Neural cell (in vitro differentiated cells): ENCODE data around the gene RAB6A. TPM values are rescaled to one million over a fixed set of nuclear protein-coding genes. Genes with fewer than 3 reads are reported as not detected.

Experiments
- H2AFZ ChIP-seq: fragments of 200-600, 300-800 bp; sonication (generic), shearing (Covaris generic); 2 replicates; pipeline ENCODE4 v1.6.0; 2014; ENCODE audit warnings: low read depth, mild to moderate bottlenecking, antibody characterized with exemption, low read length, moderate library complexity
- H3F3A ChIP-seq: fragments of 200-600 bp; shearing (Covaris generic); 2 replicates; pipeline ENCODE4 v1.6.1; 2016; ENCODE audit warnings: mild to moderate bottlenecking, moderate library complexity, mixed read lengths, antibody characterized with exemption, low read length; ENCODE audit not compliant: insufficient read depth, poor library complexity, severe bottlenecking
- H3K27ac ChIP-seq: fragments of 200-600, 300-800 bp; sonication (generic), shearing (Covaris generic); 2 replicates; pipeline ENCODE4 v1.5.1; 2014; ENCODE audit warnings: mild to moderate bottlenecking, low read length, moderate library complexity
- H3K27me3 ChIP-seq: fragments of 300-800, 200-600 bp; sonication (generic), shearing (Covaris generic); 2 replicates; pipeline ENCODE4 v1.6.0; 2014; ENCODE audit warnings: mild to moderate bottlenecking, low read depth, low read length, moderate library complexity; ENCODE audit not compliant: insufficient read depth
- H3K36me3 ChIP-seq: fragments of 300-800, 200-600 bp; sonication (generic), shearing (Covaris generic); 2 replicates; pipeline ENCODE4 v1.5.1; 2014; ENCODE audit warnings: mild to moderate bottlenecking, antibody characterized with exemption, low read length, moderate library complexity; ENCODE audit not compliant: insufficient read depth
- H3K4me2 ChIP-seq: fragments of 300-800, 200-600 bp; sonication (generic), shearing (Covaris generic); 2 replicates; pipeline ENCODE4 v1.6.0; 2014; ENCODE audit warnings: mild to moderate bottlenecking, low read length
- H3K4me3 ChIP-seq: fragments of 300-800, 200-600 bp; sonication (generic), shearing (Covaris generic); 2 replicates; pipeline ENCODE4 v1.5.1; 2014; ENCODE audit warnings: mild to moderate bottlenecking, low read length, moderate library complexity
- H3K79me2 ChIP-seq: fragments of 200-600 bp; shearing (Covaris generic); replicated peaks from 2 replicates; pipeline ENCODE4 v1.6.0; 2014; ENCODE audit warnings: mild to moderate bottlenecking, low read length, moderate library complexity; ENCODE audit not compliant: insufficient read depth
- H3K9ac ChIP-seq: fragments of 300-800, 200-600 bp; sonication (generic), shearing (Covaris generic); 2 replicates; pipeline ENCODE4 v1.6.1; 2016; ENCODE audit warnings: mild to moderate bottlenecking, low read length, mixed read lengths
- H3K9me2 ChIP-seq: fragments of 200-600 bp; shearing (Covaris generic); 2 replicates; pipeline ENCODE4 v1.6.1; 2016; ENCODE audit warnings: mild to moderate bottlenecking, low read length, mixed read lengths; ENCODE audit not compliant: insufficient read depth
- H3K9me3 ChIP-seq: fragments of 200-600, 300-800 bp; sonication (generic), shearing (Covaris generic); 2 replicates; pipeline ENCODE4 v1.6.1; 2016; ENCODE audit warnings: mild to moderate bottlenecking, mixed run types, low read length, moderate library complexity, mixed read lengths
- H4K20me1 ChIP-seq: fragments of 200-600 bp; shearing (Covaris generic); 2 replicates; pipeline ENCODE4 v1.6.1; 2016; ENCODE audit warnings: mild to moderate bottlenecking, mixed run types; ENCODE audit not compliant: insufficient read depth
- EP300 ChIP-seq: fragments of 450-650 bp; conservative IDR thresholded peaks from 2 replicates; pipeline ENCODE4 v1.6.1; 2014; ENCODE audit warnings: antibody characterized with exemption, mild to moderate bottlenecking, moderate library complexity; ENCODE audit not compliant: poor library complexity, severe bottlenecking
- EZH2 ChIP-seq: fragments of 200-600, 300-800 bp; shearing (Covaris generic), sonication (generic); IDR thresholded peaks from 2 replicates; pipeline ENCODE4 v1.6.1; 2014; ENCODE audit warnings: antibody characterized with exemption, low read length, borderline replicate concordance, mild to moderate bottlenecking; ENCODE audit not compliant: insufficient read depth, poor library complexity, severe bottlenecking
- MXI1 ChIP-seq: fragments of 450-650 bp; conservative IDR thresholded peaks from 2 replicates; pipeline ENCODE4 v1.6.1; 2014; ENCODE audit warnings: antibody characterized with exemption, mild to moderate bottlenecking; ENCODE audit not compliant: poor library complexity, severe bottlenecking
- POLR2AphosphoS5 ChIP-seq: IDR thresholded peaks from 2 replicates; pipeline ENCODE4 v1.6.1; 2012
- RAD21 ChIP-seq: fragments of 450-650 bp; conservative IDR thresholded peaks from 2 replicates; pipeline ENCODE4 v1.6.1; 2014; ENCODE audit warnings: antibody characterized with exemption, mild to moderate bottlenecking, moderate library complexity
- REST ChIP-seq: IDR thresholded peaks from 2 replicates; pipeline ENCODE4 v1.6.1; 2012; ENCODE audit warnings: borderline replicate concordance
- SMC3 ChIP-seq: fragments of 450-650 bp; conservative IDR thresholded peaks from 2 replicates; pipeline ENCODE4 v1.6.1; 2014; ENCODE audit warnings: antibody characterized with exemption, mild to moderate bottlenecking, moderate library complexity; ENCODE audit not compliant: poor library complexity
- TAF1 ChIP-seq: IDR thresholded peaks from 2 replicates; pipeline ENCODE4 v1.6.1; 2012; ENCODE audit warnings: low read depth
- polyA plus RNA-seq: library from polyadenylated mRNA; depleted of rRNA; stranded (reverse); fragments of >200 nt; gene quantifications from 2 replicates; pipeline ENCODE4 v1.2.3, GENCODE V29; 2014
- TF ChIP-seq, protein P1 (sequence below): fragments of 450-650 bp; IDR thresholded peaks from 2 replicates; pipeline ENCODE4 v1.5.1; 2014; ENCODE audit warnings: antibody characterized with exemption, mild to moderate bottlenecking, moderate library complexity; ENCODE audit not compliant: poor library complexity, severe bottlenecking

RAB6A gene
- polyA plus RNA-seq, 1 donor from 2014 or later: 155 TPM

- Histone ChIP-seq H4K20me1 (no peaks in the 10 kb centered on the region), H3K9ac (no peak overlapping the region), H3K9me2 (no peaks in the 10 kb centered on the region), H3K27ac (no peak overlapping the region), H3K4me2 (no peak overlapping the region), H3K4me3 (no peak overlapping the region), H2AFZ (no peak overlapping the region), H3K27me3 (no peaks in the 10 kb centered on the region), H3F3A (no peaks in the 10 kb centered on the region), H3K9me3 (no peaks in the 10 kb centered on the region), H3K36me3 (no peaks in the 10 kb centered on the region), H3K79me2 (no peaks in the 10 kb centered on the region)
- no peak for TF ChIP-seq RAD21
- TF ChIP-seq, protein P1, sequence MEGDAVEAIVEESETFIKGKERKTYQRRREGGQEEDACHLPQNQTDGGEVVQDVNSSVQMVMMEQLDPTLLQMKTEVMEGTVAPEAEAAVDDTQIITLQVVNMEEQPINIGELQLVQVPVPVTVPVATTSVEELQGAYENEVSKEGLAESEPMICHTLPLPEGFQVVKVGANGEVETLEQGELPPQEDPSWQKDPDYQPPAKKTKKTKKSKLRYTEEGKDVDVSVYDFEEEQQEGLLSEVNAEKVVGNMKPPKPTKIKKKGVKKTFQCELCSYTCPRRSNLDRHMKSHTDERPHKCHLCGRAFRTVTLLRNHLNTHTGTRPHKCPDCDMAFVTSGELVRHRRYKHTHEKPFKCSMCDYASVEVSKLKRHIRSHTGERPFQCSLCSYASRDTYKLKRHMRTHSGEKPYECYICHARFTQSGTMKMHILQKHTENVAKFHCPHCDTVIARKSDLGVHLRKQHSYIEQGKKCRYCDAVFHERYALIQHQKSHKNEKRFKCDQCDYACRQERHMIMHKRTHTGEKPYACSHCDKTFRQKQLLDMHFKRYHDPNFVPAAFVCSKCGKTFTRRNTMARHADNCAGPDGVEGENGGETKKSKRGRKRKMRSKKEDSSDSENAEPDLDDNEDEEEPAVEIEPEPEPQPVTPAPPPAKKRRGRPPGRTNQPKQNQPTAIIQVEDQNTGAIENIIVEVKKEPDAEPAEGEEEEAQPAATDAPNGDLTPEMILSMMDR: no peak
- TF ChIP-seq TAF1: no peak
- no peak for TF ChIP-seq MXI1
- TF ChIP-seq EP300: no peak
- TF ChIP-seq EZH2: no peak
- no peak for TF ChIP-seq POLR2AphosphoS5
- TF ChIP-seq REST: no peak
- TF ChIP-seq SMC3: no peak
Measured at GRCh38 chr11:73671701-73672100, 89.2 kb downstream of the RAB6A start.

DNA sequence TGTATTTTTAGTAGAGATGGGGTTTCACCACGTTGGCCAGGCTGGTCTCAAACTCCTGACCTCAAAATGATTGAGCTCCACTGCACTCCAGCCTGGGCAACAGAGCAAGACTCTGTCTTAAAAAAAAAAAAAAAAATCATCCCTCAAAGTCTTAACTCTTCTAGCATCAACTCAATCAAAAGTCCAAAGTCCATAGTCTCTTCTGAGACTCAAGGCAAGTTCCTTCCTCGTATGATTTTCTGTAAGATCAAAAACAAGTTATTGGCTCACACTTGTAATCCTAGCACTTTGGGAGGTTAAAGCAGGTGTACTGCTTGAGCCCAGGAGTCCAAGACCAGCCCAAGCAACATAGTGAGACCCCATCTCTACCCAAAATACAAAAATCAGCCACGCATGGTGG, 90.1 kb downstream of the RAB6A start:
- Histone ChIP-seq H3K36me3 (no peaks in the 10 kb centered on the region), H3K9me2 (no peaks in the 10 kb centered on the region), H3K9me3 (no peaks in the 10 kb centered on the region), H3K4me2 (no peak overlapping the region), H3K9ac (no peak overlapping the region), H3K4me3 (no peak overlapping the region), H2AFZ (no peak overlapping the region), H3F3A (no peaks in the 10 kb centered on the region), H3K79me2 (no peaks in the 10 kb centered on the region), H3K27me3 (no peaks in the 10 kb centered on the region), H3K27ac (no peak overlapping the region), H4K20me1 (no peaks in the 10 kb centered on the region)
- TF ChIP-seq EP300 (no peak), EZH2 (no peak), TAF1 (no peak), REST (no peak), MXI1 (no peak), RAD21 (no peak), POLR2AphosphoS5 (no peak), SMC3 (no peak)
- TF ChIP-seq, protein P1: no peak
